ENCODE results near the gene ADAMTS17.

Gene ADAMTS17

GRCh38 chr15:100186960-100187359 lies 154.8 kb downstream of the ADAMTS17 start:
- no peak for DNase-seq (ENCODE audit: extremely low spot score)
- no peak for TF ChIP-seq CTCF (IDR thresholded peaks at IDR 0.05; ENCODE audit: control extremely low read depth, extremely low read depth, low read depth, missing control alignments)
- ChIA-PET POLR2A (no interaction called here), CTCF (no interaction called here)

- DNase-seq (ENCODE audit: extremely low spot score) = no peak
- ChIA-PET CTCF (no interaction called here), POLR2A (no interaction called here)
- TF ChIP-seq CTCF (IDR thresholded peaks at IDR 0.05; ENCODE audit: control extremely low read depth, extremely low read depth, low read depth, missing control alignments) = no peak
Observed at GRCh38 chr15:100186366-100186765, 155.4 kb downstream of the ADAMTS17 start.

GRCh38 chr15:100183921-100184495 lies 157.8 kb downstream of the ADAMTS17 start:
- POLR2A ChIA-PET = no interaction called here
- DNase-seq (ENCODE audit: extremely low spot score) = no peak
- TF ChIP-seq CTCF (IDR thresholded peaks at IDR 0.05; ENCODE audit: control extremely low read depth, extremely low read depth, low read depth, missing control alignments) = no peak
- CTCF ChIA-PET = no interaction called here

- ChIA-PET POLR2A (no interaction called here), CTCF (no interaction called here)
- no peak for DNase-seq (ENCODE audit: extremely low spot score)
- TF ChIP-seq CTCF (IDR thresholded peaks at IDR 0.05; ENCODE audit: control extremely low read depth, extremely low read depth, low read depth, missing control alignments) = no peak
Observed at GRCh38 chr15:100180921-100181320, 160.9 kb downstream of the ADAMTS17 start.

- POLR2A ChIA-PET = no interaction called here
- no peak for DNase-seq (ENCODE audit: extremely low spot score)
- no peak for TF ChIP-seq CTCF (IDR thresholded peaks at IDR 0.05; ENCODE audit: control extremely low read depth, extremely low read depth, low read depth, missing control alignments)
- CTCF ChIA-PET = no interaction called here
Observed at GRCh38 chr15:100175406-100176114, 166.2 kb downstream of the ADAMTS17 start.

GRCh38 chr15:100174904-100175275 lies 166.9 kb downstream of the ADAMTS17 start:
- no peak for DNase-seq (ENCODE audit: extremely low spot score)
- TF ChIP-seq CTCF (IDR thresholded peaks at IDR 0.05; ENCODE audit: control extremely low read depth, extremely low read depth, low read depth, missing control alignments) = no peak
- POLR2A ChIA-PET = no interaction called here
- CTCF ChIA-PET = no interaction called here

All from GM10248 (cell line).